Tibial nerve (tissue), 4 donors: ENCODE data around the gene PTGER4. TPM values are rescaled to one million over a fixed set of nuclear protein-coding genes. Genes with fewer than 3 reads are reported as not detected.

Experiments
- DNase-seq, 2 donors: peaks; one replicate each; pipeline ENCODE4 v3.0.0-alpha.2; 2019; ENCODE audit warnings: low spot score in 2 of 2
- H3K27ac ChIP-seq, 4 donors: fragments of 200-600 bp; sonication (generic) in 3 of 4; one replicate each; pipeline ENCODE4 v1.5.1; 2017 to 2019; ENCODE audit warnings: mild to moderate bottlenecking in 1 of 4
- H3K27me3 ChIP-seq, 2 donors: fragments of 200-600 bp; sonication (generic) in 1 of 2; one replicate each; pipeline versions ENCODE4 v1.5.1 to v1.6.0; 2017 to 2019
- H3K36me3 ChIP-seq, 3 donors: fragments of 200-600 bp; sonication (generic); one replicate each; pipeline ENCODE4 v1.5.1; 2018 to 2019
- H3K4me1 ChIP-seq, 4 donors: fragments of 200-600 bp; sonication (generic) in 3 of 4; one replicate each; pipeline ENCODE4 v1.5.1; 2017 to 2019
- H3K4me3 ChIP-seq, 4 donors: fragments of 200-600 bp; sonication (generic) in 3 of 4; one replicate each; pipeline ENCODE4 v1.5.1; 2017 to 2019; ENCODE audit warnings: mild to moderate bottlenecking in 1 of 4, moderate library complexity in 1 of 4
- H3K9me3 ChIP-seq, 4 donors: fragments of 200-600 bp; sonication (generic) in 3 of 4; one replicate each; pipeline ENCODE4 v1.5.1; 2017 to 2019
- EP300 ChIP-seq, 2 donors: sonication (generic); formaldehyde crosslinking; IDR thresholded peaks; one replicate each; pipeline ENCODE4 v1.6.1; 2017; ENCODE audit warnings: antibody characterized with exemption in 2 of 2, mild to moderate bottlenecking in 1 of 2
- POLR2A ChIP-seq, 2 donors: fragments of 450-650 bp; IDR thresholded peaks; one replicate each; pipeline ENCODE4 v1.6.1; 2017; ENCODE audit warnings: antibody characterized with exemption in 2 of 2, mild to moderate bottlenecking in 2 of 2, moderate library complexity in 2 of 2
- WGBS, 2 donors: methylation state at CpG; one replicate each; pipeline ENCODE4 v1.1.5; 2018; 5-methylcytosine and 5-hydroxymethylcytosine counted together
- total RNA-seq, 4 donors: library from RNA; depleted of rRNA; stranded (reverse); fragments of >200 nt; gene quantifications; one replicate each; pipeline ENCODE4 v1.1.0, GENCODE V29; 2016
- TF ChIP-seq, protein P1 (sequence below), 5 experiments: fragments of 200-600 bp in 3 of 5; fragments of 450-650 bp in 2 of 5; sonication (generic) in 3 of 5; IDR thresholded peaks; one replicate each; pipeline ENCODE4 v1.5.1; 2016 to 2019; ENCODE audit warnings: antibody characterized with exemption in 5 of 5, mild to moderate bottlenecking in 3 of 5, moderate library complexity in 2 of 5

PTGER4 gene
- total RNA-seq, 4 donors from 2014 or later, result 21.6 to 72.3 (median 57.0) TPM

DNA sequence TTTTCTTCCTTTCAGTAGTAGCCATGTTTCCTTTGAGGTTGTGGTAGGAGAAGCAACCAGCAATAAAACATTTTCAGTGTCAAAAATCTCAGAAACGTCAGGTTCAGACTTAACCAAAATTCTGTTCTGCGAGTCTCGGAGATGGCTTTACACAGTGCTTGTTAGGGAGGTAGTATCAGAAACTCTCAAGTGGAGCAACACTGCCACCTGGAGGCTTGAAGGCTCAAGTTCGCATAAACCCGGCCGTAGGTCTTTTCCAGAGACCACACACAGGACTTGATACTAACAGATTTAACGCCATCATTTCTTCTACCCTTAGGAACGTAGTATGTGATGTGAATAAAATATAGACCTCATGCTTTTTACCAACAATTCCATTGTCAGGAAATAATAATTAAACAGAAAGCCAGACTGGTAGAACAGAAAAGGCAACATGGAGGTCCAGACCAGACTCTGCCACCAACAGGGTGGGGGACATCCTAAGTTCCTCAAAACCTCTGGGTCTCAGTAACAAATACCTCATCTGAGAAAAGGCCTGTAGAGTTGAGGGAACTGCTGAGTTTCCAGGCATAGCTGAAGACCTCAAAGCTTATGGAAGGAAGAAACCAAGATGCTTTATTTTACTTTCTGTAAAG is 8.5 kb downstream of the PTGER4 start:
- peaks cover 0 to 17% (median 0%) of the 10 kb centered on the region in 3 donors for H3K36me3 ChIP-seq
- H3K4me3 ChIP-seq, result no peak overlapping the region
- no peaks in the 10 kb centered on the region for H3K9me3 ChIP-seq
- peak overlapping the region in 2 of 4 donors; percentile 36 to 67 for H3K27ac ChIP-seq
- H3K4me1 ChIP-seq, result peaks cover 0 to 63% (median 10%) of the 10 kb centered on the region in 4 donors
- H3K27me3 ChIP-seq, result no peaks in the 10 kb centered on the region
- DNase-seq, result peak; percentile 69 to 93
- WGBS, 2 donors, result 1 to 2% methylated on average over 8 of the region's 8 CpGs
- TF ChIP-seq POLR2A (IDR thresholded peaks at IDR 0.05), result no peak
- TF ChIP-seq, protein P1, sequence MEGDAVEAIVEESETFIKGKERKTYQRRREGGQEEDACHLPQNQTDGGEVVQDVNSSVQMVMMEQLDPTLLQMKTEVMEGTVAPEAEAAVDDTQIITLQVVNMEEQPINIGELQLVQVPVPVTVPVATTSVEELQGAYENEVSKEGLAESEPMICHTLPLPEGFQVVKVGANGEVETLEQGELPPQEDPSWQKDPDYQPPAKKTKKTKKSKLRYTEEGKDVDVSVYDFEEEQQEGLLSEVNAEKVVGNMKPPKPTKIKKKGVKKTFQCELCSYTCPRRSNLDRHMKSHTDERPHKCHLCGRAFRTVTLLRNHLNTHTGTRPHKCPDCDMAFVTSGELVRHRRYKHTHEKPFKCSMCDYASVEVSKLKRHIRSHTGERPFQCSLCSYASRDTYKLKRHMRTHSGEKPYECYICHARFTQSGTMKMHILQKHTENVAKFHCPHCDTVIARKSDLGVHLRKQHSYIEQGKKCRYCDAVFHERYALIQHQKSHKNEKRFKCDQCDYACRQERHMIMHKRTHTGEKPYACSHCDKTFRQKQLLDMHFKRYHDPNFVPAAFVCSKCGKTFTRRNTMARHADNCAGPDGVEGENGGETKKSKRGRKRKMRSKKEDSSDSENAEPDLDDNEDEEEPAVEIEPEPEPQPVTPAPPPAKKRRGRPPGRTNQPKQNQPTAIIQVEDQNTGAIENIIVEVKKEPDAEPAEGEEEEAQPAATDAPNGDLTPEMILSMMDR (IDR thresholded peaks at IDR 0.05), result peak; percentile 73 to 91 (median 86)

DNA sequence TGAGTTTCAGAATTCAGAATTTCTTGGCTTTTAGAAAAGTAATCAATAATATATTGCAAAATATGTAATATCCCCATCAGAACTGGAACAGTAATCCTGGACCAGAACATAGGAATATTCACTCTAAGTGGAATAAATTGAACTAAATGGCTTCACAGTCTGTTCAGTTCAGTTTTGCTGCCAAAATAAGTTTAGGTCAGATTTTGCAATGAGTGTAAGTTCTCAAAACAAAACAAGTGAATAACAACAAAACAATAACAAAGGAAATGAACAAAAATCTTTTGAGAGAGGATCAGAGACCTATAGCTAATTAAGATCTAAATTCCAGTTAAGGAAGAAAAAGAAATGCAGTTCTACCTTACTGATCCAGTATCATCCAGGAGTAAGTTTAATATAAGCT is 9.3 kb downstream of the PTGER4 start:
- TF ChIP-seq, protein P1 (IDR thresholded peaks at IDR 0.05), result no peak
- TF ChIP-seq POLR2A (IDR thresholded peaks at IDR 0.05) (no peak), EP300 (IDR thresholded peaks at IDR 0.05) (no peak)
- Histone ChIP-seq H3K27ac (peak overlapping the region in 2 of 4 donors; percentile 40 to 67), H3K9me3 (no peaks in the 10 kb centered on the region), H3K36me3 (peaks cover 0 to 21% (median 0%) of the 10 kb centered on the region in 3 donors), H3K4me1 (peaks cover 0 to 62% (median 10%) of the 10 kb centered on the region in 4 donors), H3K27me3 (no peaks in the 10 kb centered on the region), H3K4me3 (no peak overlapping the region)
- no peak for DNase-seq

DNA sequence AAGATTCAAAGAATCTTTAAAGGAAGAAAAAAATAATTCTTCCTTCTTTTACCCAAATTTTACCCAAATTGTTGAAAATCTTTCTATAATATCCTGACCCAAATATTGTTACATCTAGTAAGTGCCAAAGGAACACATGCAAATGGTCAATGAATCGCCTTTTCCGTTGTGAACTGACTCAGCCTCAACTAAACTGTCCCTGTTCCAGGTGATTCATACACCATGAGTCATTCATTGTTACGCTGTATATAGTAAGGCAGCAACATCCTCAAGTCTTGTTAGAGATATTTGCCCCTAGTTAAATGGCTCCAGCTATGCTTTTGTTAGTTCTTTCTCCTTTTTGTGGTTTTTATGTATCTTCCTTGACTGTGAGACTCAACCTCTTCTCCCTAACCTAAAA is 9.7 kb downstream of the PTGER4 start:
- peak overlapping the region in 1 of 4 donors; percentile 67 for H3K27ac ChIP-seq
- peak in 1 of 2 donors; percentile 48 for DNase-seq
- H3K36me3 ChIP-seq, result peaks cover 0 to 25% (median 0%) of the 10 kb centered on the region in 3 donors
- no peaks in the 10 kb centered on the region for H3K9me3 ChIP-seq
- H3K27me3 ChIP-seq, result no peaks in the 10 kb centered on the region
- peaks cover 0 to 58% (median 10%) of the 10 kb centered on the region in 4 donors for H3K4me1 ChIP-seq
- WGBS, 2 donors, result 31 to 32% methylated on average over 3 of the region's 3 CpGs
- H3K4me3 ChIP-seq, result no peak overlapping the region
- TF ChIP-seq, protein P1 (IDR thresholded peaks at IDR 0.05), result no peak
- peak in 1 of 2 donors; percentile 67 for TF ChIP-seq EP300 (IDR thresholded peaks at IDR 0.05)

DNA sequence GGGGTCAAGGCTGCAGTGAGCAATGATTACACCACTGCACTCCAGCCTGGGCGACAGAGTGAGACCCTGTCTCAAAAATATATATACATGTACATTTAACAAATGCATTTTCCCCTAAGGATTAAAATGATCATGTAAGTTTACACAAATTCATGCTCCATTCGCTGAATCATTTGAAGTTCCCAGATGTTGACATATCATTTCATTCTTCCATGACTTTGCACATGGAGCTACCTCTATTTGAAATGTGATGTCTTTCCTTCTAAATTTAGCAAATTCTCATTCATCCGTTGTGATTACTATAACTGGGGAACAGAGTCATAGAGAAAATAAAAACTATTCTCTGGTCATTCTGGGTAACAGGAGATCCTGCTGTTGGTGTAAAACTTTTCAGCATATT is 10.6 kb downstream of the PTGER4 start:
- H3K4me1 ChIP-seq, result peaks cover 0 to 50% (median 10%) of the 10 kb centered on the region in 4 donors
- 60 to 61% methylated on average over 3 of the region's 3 CpGs for WGBS, 2 donors
- no peaks in the 10 kb centered on the region for H3K27me3 ChIP-seq
- TF ChIP-seq POLR2A (IDR thresholded peaks at IDR 0.05) (no peak), EP300 (IDR thresholded peaks at IDR 0.05) (no peak)
- TF ChIP-seq, protein P1 (IDR thresholded peaks at IDR 0.05), result no peak
- H3K9me3 ChIP-seq, result no peaks in the 10 kb centered on the region
- H3K27ac ChIP-seq, result no peak overlapping the region
- no peak overlapping the region for H3K4me3 ChIP-seq
- DNase-seq, result no peak
- peaks cover 0 to 28% (median 0%) of the 10 kb centered on the region in 3 donors for H3K36me3 ChIP-seq

DNA sequence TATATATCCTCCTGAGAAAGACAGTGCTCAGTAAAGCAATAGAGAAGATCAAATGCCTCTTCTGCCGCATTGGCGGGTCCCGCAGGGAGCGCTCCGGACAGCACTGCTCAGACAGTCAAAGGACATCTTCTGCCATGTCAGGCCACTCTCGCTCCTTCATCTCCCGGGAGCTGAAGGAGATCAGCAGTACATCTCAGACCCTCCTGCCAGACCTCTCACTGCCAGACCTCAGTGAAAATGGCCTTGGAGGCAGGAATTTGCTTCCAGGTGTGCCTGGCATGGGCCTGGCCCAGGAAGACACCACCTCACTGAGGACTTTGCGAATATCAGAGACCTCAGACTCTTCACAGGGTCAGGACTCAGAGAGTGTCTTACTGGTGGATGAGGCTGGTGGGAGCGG is 12.2 kb downstream of the PTGER4 start:
- Histone ChIP-seq H3K4me1 (peaks cover 0 to 35% (median 10%) of the 10 kb centered on the region in 4 donors), H3K4me3 (no peak overlapping the region), H3K9me3 (no peaks in the 10 kb centered on the region), H3K27ac (no peak overlapping the region), H3K36me3 (peaks cover 0 to 29% (median 0%) of the 10 kb centered on the region in 3 donors), H3K27me3 (no peaks in the 10 kb centered on the region)
- TF ChIP-seq EP300 (IDR thresholded peaks at IDR 0.05) (no peak), POLR2A (IDR thresholded peaks at IDR 0.05) (no peak)
- TF ChIP-seq, protein P1 (IDR thresholded peaks at IDR 0.05), result no peak
- no peak for DNase-seq
- 96 to 97% methylated on average over 9 of the region's 9 CpGs for WGBS, 2 donors
